GM12891 (cell line): ENCODE results near the gene ST6GALNAC3.
"Not testable (repeated sequence)": the region's sequence is repeated elsewhere in the genome, so short reads cannot be mapped to it uniquely, and the experiment has no call there.

Experiments
- DNase-seq: peaks from one replicate; pipeline ENCODE4 v3.0.0; 2011; ENCODE audit warnings: low spot score; ENCODE audit not compliant: insufficient read length
- FAIRE-seq: peaks from 2 replicates; lab custom pipeline; 2011; peaks lifted over from hg19 to GRCh38; lab: Jason Lieb, UNC
- PAX5 ChIP-seq: IDR thresholded peaks from 2 replicates; pipeline ENCODE4 v1.6.1; 2011; ENCODE audit warnings: low read length, moderate library complexity, mild to moderate bottlenecking; ENCODE audit not compliant: insufficient read depth, severe bottlenecking
- POLR2A ChIP-seq: IDR thresholded peaks from 2 replicates; pipeline ENCODE4 v1.6.1; 2011; ENCODE audit warnings: low read depth, low read length, control low read depth
- POLR2AphosphoS5 ChIP-seq: IDR thresholded peaks from 2 replicates; pipeline ENCODE4 v1.6.1; 2011; ENCODE audit warnings: low read depth, low read length, control low read depth
- POU2F2 ChIP-seq: IDR thresholded peaks from 2 replicates; pipeline ENCODE4 v1.6.1; 2011; ENCODE audit warnings: low read depth, mild to moderate bottlenecking, control low read depth, low read length, moderate library complexity
- SPI1 ChIP-seq: IDR thresholded peaks from 2 replicates; pipeline ENCODE4 v1.6.1; 2011; ENCODE audit warnings: low read depth, low read length, control low read depth
- TAF1 ChIP-seq: IDR thresholded peaks from 2 replicates; pipeline ENCODE4 v1.6.1; 2011; ENCODE audit warnings: low read depth, low read length, control low read depth

Gene ST6GALNAC3

GRCh38 chr1:76086109-76086508 lies 11.6 kb downstream of the ST6GALNAC3 start:
- DNase-seq (no peak), FAIRE-seq (no peak)
- TF ChIP-seq TAF1 (no peak), PAX5 (no peak), POU2F2 (no peak), POLR2AphosphoS5 (no peak), SPI1 (no peak), POLR2A (no peak)

DNA sequence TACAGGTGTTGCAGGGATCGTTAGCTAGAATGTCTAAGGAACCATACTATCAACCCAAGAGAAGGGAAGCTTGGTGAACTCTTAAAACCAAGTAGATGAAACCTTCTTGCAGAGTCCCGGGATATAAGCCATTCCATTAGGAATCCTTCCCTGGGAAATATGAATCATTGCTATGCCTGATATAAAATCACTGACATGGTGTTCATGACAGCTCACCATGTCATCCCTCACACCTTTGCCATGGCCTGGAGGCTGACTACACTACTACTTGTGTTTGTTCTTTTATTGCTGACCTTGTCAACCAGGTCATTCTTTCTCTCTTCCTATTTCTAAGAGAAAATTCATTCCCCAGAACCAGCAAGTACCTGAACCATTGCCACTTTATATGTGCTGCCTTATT lies 12.1 kb downstream of the ST6GALNAC3 start:
- DNase-seq (no peak), FAIRE-seq (no peak)
- TF ChIP-seq PAX5 (no peak), POLR2AphosphoS5 (no peak)

GRCh38 chr1:76090283-76091203 lies 16.0 kb downstream of the ST6GALNAC3 start:
- DNase-seq: no peak
- FAIRE-seq: no peak
- no peak for TF ChIP-seq TAF1
- no peak for TF ChIP-seq SPI1
- no peak for TF ChIP-seq POU2F2
- TF ChIP-seq POLR2A: no peak
- TF ChIP-seq PAX5: no peak
- no peak for TF ChIP-seq POLR2AphosphoS5

DNA sequence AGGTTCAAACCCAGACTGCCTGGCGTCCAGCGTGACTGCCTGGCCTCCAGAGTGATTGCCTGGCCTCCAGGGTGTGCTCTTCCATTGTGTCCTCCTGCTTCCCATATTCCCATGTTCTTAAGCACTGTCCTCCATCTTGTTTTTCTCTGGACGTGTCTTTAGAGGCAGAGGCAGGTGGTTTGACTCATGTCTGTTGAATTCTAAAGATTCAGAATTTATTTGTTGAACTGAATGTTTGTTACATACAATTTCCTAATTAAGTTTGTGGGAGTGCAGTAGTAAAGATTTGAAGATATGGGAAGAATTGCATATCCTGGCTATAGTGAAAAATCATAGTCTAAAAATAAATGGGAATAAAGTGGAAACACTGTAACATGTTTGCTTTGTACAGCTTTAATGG lies 18.3 kb downstream of the ST6GALNAC3 start:
- FAIRE-seq: no peak
- no peak for DNase-seq
- TF ChIP-seq POLR2AphosphoS5 (no peak), SPI1 (no peak), TAF1 (no peak), POLR2A (no peak), PAX5 (no peak), POU2F2 (no peak)

- FAIRE-seq: no peak
- TF ChIP-seq TAF1 (no peak), POLR2A (no peak), SPI1 (no peak), POU2F2 (no peak), POLR2AphosphoS5 (no peak), PAX5 (no peak)
- DNase-seq: no peak
Measured at GRCh38 chr1:76093522-76094312, 19.2 kb downstream of the ST6GALNAC3 start.

GRCh38 chr1:76095802-76096201 lies 21.3 kb downstream of the ST6GALNAC3 start:
- FAIRE-seq (no peak), DNase-seq (no peak)
- TF ChIP-seq POLR2A: no peak
- no peak for TF ChIP-seq TAF1
- TF ChIP-seq PAX5: no peak
- no peak for TF ChIP-seq SPI1
- TF ChIP-seq POLR2AphosphoS5: no peak
- TF ChIP-seq POU2F2: no peak

DNA sequence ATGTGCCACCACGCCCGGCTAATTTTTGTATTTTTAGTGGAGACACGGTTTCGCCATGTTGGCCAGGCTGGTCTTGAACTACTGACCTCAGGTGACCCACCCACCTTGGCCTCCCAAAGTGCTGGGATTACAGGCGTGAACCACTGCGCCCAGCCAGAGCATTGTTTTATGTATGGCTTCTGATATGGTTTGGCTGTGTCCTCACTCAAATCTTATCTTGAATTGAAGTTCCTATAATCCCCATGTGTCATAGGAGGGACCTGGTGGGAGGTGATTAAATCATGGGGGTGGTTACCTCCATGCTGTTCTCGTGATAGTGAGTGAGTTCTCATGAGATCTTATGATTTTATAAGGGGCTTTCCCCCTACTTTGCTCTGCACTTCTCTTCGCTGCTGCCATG lies 22.5 kb downstream of the ST6GALNAC3 start:
- FAIRE-seq, DNase-seq: not testable (repeated sequence)

DNA sequence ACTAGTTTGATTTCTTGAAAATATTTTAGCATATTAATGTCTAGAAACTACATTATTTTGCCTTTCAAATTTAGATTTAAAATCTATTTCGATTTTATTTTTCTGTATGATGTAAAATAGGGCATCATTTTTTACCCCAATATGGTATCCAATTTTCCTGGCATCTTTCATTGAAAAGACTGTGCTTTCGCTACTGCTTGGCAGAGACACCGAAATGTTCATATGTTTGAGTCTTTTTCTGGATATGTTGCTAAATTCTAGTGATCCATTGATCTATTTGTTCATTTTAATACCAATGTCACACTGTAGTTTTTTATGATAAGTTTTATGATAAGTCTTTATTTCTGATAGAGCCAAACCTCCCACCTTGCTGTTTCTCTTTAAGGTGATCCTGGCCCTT lies 24.3 kb downstream of the ST6GALNAC3 start:
- no peak for TF ChIP-seq POU2F2
- no peak for TF ChIP-seq POLR2A
- no peak for TF ChIP-seq PAX5
- no peak for TF ChIP-seq SPI1
- no peak for TF ChIP-seq TAF1
- TF ChIP-seq POLR2AphosphoS5: no peak
- no peak for FAIRE-seq
- DNase-seq: no peak

DNA sequence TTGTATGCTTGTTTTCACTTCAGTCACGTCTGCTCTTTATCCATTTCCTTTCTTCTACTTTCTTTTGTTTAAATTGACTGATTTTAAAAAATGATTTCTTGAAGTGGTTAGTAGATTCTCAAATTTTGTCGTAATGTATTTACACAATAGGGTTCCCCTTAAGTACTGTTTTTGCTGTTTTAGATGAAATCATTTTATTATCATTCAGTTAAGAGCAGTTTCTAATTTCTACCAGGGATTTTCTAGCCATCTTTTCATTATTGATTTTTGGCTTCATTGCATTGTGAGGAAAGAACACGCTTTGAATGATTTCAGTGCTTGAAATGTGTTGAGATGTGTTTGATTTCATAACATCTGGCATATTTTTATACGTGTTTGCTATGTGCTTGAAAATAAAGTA lies 27.0 kb downstream of the ST6GALNAC3 start:
- DNase-seq: no peak
- TF ChIP-seq TAF1 (no peak), POU2F2 (no peak), POLR2AphosphoS5 (no peak), PAX5 (no peak), POLR2A (no peak), SPI1 (no peak)
- FAIRE-seq: no peak

- DNase-seq (no peak), FAIRE-seq (no peak)
- TF ChIP-seq POLR2A: no peak
- TF ChIP-seq POLR2AphosphoS5: no peak
- TF ChIP-seq POU2F2: no peak
- no peak for TF ChIP-seq SPI1
- no peak for TF ChIP-seq TAF1
Measured at GRCh38 chr1:76102046-76102445, 27.5 kb downstream of the ST6GALNAC3 start.
